Measurements from ENCODE around the gene FYB2. TPM values are rescaled to one million over a fixed set of nuclear protein-coding genes. Genes with fewer than 3 reads are reported as not detected.

FYB2 gene
- total and polyA plus RNA-seq, 8 donors = 0.31 to 2.2 (median 0.75) TPM; not detected in 3

DNA sequence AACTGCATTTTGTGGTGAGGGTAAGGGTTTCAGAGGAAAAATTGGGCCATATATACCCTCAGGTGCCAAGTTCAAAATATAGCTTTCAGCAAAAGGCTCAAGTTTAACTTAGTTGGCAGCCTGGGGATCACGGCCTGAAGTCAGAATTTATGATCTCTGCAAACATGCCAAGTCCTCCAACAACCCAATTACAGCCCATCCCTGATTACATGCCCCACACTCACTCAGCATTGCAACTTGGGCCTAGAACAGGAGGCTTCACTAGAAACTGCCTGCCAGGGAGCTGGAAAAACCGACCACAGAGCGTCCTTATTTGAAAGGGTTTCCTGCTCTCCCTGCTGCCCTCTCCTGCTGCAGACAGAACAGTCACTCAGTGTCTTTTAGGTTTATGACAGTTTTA, 12.4 kb downstream of the FYB2 start:
- H3K27me3 ChIP-seq = no peaks in the 10 kb centered on the region
- no peak overlapping the region for H3K27ac ChIP-seq
- peaks cover 0 to 14% (median 3%) of the 10 kb centered on the region in 4 donors for H3K4me1 ChIP-seq
- no peak overlapping the region for H3K4me3 ChIP-seq
- intact Hi-C loops (cut with DNase I; ENCODE audit: low total_unique reads) = no loop called here
- TF ChIP-seq, protein P1, sequence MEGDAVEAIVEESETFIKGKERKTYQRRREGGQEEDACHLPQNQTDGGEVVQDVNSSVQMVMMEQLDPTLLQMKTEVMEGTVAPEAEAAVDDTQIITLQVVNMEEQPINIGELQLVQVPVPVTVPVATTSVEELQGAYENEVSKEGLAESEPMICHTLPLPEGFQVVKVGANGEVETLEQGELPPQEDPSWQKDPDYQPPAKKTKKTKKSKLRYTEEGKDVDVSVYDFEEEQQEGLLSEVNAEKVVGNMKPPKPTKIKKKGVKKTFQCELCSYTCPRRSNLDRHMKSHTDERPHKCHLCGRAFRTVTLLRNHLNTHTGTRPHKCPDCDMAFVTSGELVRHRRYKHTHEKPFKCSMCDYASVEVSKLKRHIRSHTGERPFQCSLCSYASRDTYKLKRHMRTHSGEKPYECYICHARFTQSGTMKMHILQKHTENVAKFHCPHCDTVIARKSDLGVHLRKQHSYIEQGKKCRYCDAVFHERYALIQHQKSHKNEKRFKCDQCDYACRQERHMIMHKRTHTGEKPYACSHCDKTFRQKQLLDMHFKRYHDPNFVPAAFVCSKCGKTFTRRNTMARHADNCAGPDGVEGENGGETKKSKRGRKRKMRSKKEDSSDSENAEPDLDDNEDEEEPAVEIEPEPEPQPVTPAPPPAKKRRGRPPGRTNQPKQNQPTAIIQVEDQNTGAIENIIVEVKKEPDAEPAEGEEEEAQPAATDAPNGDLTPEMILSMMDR (IDR thresholded peaks at IDR 0.05) = no peak
- TF ChIP-seq POLR2A (IDR thresholded peaks at IDR 0.05) (no peak), POLR2AphosphoS5 (IDR thresholded peaks at IDR 0.05) (no peak), EP300 (IDR thresholded peaks at IDR 0.05) (no peak)
- 54 to 79% (median 66%) methylated on average over 3 of the region's 3 CpGs for whole genome bisulfite sequencing, 5 donors
- H3K36me3 ChIP-seq = no peaks in the 10 kb centered on the region
- no peak for DNase-seq
- no peaks in the 10 kb centered on the region for H3K9me3 ChIP-seq

DNA sequence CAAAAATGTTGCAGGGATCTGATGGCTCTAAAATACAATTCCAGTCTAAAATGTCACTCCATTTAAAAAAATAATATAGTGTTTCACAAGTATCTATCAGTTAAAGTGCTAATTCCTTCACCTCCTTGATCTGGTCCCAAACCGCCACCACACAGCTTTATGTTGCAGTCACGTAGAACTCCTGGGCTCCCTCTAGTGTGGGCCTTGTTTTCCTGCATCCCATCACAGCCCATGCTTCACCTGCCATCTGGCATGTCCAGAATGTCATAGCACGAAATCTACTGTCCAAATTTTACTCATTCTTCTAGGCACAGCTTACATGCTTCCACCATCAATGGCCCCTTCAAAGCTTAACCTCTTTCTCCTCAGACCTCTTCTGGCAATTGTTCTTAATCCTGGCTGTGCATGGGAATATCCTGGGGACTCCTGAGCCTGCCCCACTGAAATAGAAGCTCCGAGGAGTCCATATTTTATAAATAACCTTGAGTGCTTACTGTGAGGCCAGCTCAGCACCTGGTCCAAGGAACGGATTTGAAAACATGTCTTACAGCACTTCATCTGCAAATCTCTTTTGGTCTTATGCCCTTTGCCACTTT, 15.5 kb downstream of the FYB2 start:
- H3K4me3 ChIP-seq = no peak overlapping the region
- intact Hi-C loops (cut with DNase I; ENCODE audit: low total_unique reads) = no loop called here

DNA sequence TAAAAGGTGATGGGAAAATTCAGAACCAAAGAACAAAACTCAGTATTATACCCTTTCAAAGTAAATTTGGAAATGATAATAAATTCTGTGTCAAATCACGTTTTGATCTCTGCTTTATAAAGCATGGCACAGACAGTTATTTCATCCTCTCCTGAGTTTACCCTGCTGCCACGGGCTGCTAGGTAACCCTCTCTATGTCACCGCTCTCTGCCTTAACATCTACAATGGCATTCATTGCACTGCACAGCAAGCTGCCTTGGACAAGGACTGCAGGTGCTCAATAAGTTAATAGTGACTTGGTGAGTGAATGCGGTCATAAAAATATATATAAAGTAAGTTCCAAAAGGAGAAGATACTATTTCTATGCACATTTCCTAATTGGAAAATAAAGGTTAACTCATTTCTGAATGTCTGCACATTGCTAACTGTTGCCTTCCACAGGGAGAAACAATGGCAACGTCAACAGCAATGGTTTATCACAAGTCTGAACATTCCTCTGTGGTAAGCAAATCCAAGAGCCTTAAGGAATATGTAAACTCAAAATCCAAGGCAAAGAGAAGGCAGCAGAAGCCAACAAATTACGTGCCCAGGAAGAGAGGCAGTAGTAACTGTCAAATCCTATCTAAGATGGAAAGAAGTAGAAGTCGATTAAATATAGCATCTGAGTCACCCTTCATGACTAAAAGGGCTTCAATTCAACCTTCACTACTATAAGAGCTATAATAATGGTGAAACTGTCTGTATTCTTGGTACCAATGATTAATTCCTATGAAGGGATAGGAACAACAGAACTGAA, 19.4 kb downstream of the FYB2 start:
- no peak overlapping the region for H3K27ac ChIP-seq
- intact Hi-C loops (cut with DNase I; ENCODE audit: low total_unique reads) = no loop called here

More for the DNA sequence above, 15.5 kb downstream of the FYB2 start:
- TF ChIP-seq EP300 (IDR thresholded peaks at IDR 0.05) = no peak
- no peak for TF ChIP-seq POLR2AphosphoS5 (IDR thresholded peaks at IDR 0.05)
- no peak for TF ChIP-seq POLR2A (IDR thresholded peaks at IDR 0.05)
- TF ChIP-seq, protein P1 (IDR thresholded peaks at IDR 0.05) = peak in 5 of 7 experiments; percentile 22 to 44 (median 43)
- 54 to 67% (median 63%) methylated on average over 5 of the region's 5 CpGs for WGBS, 5 donors
- DNase-seq = peak; percentile 58 to 61
- H3K4me1 ChIP-seq = peaks cover 0 to 4% (median 0%) of the 10 kb centered on the region in 4 donors
- no peaks in the 10 kb centered on the region for H3K27me3 ChIP-seq
- no peaks in the 10 kb centered on the region for H3K9me3 ChIP-seq
- no peaks in the 10 kb centered on the region for H3K36me3 ChIP-seq
- no peak overlapping the region for H3K27ac ChIP-seq

DNA sequence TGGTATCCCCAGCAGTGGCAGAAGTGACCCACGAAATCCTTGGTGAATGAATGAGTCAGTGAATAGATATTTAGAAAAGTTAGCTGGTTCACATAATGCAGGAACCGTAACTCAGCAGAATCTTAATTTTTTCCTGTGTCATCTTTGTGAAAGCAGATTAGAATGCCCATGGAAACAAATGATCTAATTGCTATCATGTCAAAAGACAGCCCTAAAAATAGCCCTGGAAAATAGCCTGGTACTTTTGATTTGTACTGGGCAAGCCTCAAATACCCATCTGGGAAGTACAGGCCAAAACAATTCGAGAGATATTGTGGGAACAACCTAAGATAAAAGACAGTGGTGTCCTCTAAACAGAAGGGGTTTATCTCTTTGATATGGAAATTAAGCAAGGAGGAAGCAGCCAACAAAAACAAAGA, 21.1 kb downstream of the FYB2 start:
- Histone ChIP-seq H3K36me3 (no peaks in the 10 kb centered on the region), H3K27me3 (no peaks in the 10 kb centered on the region), H3K4me3 (no peak overlapping the region), H3K27ac (no peak overlapping the region), H3K9me3 (no peaks in the 10 kb centered on the region), H3K4me1 (peaks cover 0 to 8% (median 0%) of the 10 kb centered on the region in 4 donors)
- no peak for DNase-seq
- intact Hi-C loops (cut with DNase I; ENCODE audit: low total_unique reads) = no loop called here
- TF ChIP-seq EP300 (IDR thresholded peaks at IDR 0.05) (no peak), POLR2A (IDR thresholded peaks at IDR 0.05) (no peak), POLR2AphosphoS5 (IDR thresholded peaks at IDR 0.05) (no peak)
- TF ChIP-seq, protein P1 (IDR thresholded peaks at IDR 0.05) = no peak
- WGBS, 5 donors = 38 to 65% (median 54%) methylated on average over 3 of the region's 3 CpGs

More for the DNA sequence above, 19.4 kb downstream of the FYB2 start:
- no peaks in the 10 kb centered on the region for H3K9me3 ChIP-seq
- peaks cover 0 to 8% (median 0%) of the 10 kb centered on the region in 4 donors for H3K4me1 ChIP-seq
- H3K4me3 ChIP-seq = no peak overlapping the region
- 52 to 69% (median 63%) methylated on average over 7 of the region's 7 CpGs for WGBS, 5 donors
- no peak for TF ChIP-seq POLR2AphosphoS5 (IDR thresholded peaks at IDR 0.05)
- TF ChIP-seq, protein P1 (IDR thresholded peaks at IDR 0.05) = no peak
- TF ChIP-seq POLR2A (IDR thresholded peaks at IDR 0.05) = no peak
- no peak for TF ChIP-seq EP300 (IDR thresholded peaks at IDR 0.05)
- H3K36me3 ChIP-seq = no peaks in the 10 kb centered on the region
- no peak for DNase-seq
- no peaks in the 10 kb centered on the region for H3K27me3 ChIP-seq
